H9 (cell line): ENCODE data around the gene KCNN3. TPM values are rescaled to one million over a fixed set of nuclear protein-coding genes. Genes with fewer than 3 reads are reported as not detected.

Experiments used
- DNase-seq: peaks from one replicate; pipeline ENCODE4 v3.0.0-alpha.2; 2017
- H2AFZ ChIP-seq: one replicate; pipeline ENCODE4 v1.6.1; 2013; ENCODE audit warnings: mild to moderate bottlenecking, low read length, control low read depth, moderate library complexity
- H2AK5ac ChIP-seq: 2 replicates; pipeline ENCODE4 v1.6.1; 2013; ENCODE audit warnings: low read length, control low read depth, mixed read lengths; ENCODE audit not compliant: insufficient read length
- H2BK120ac ChIP-seq: one replicate; pipeline ENCODE4 v1.6.1; 2013; ENCODE audit warnings: low read depth, mild to moderate bottlenecking, low read length, control low read depth, inconsistent platforms; ENCODE audit not compliant: poor library complexity, severe bottlenecking
- H2BK12ac ChIP-seq: 2 replicates; pipeline ENCODE4 v1.6.1; 2013; ENCODE audit warnings: low read length, control low read depth, mixed read lengths, low read depth; ENCODE audit not compliant: insufficient read length
- H2BK15ac ChIP-seq: 2 replicates; pipeline ENCODE4 v1.6.1; 2013; ENCODE audit warnings: low read depth, low read length, control low read depth
- H2BK20ac ChIP-seq: one replicate; pipeline ENCODE4 v1.6.1; 2013; ENCODE audit warnings: low read depth, mild to moderate bottlenecking, low read length, control low read depth, inconsistent platforms; ENCODE audit not compliant: poor library complexity, severe bottlenecking
- H2BK5ac ChIP-seq: 2 replicates; pipeline ENCODE4 v1.6.1; 2013; ENCODE audit warnings: low read length, control low read depth, mixed read lengths; ENCODE audit not compliant: insufficient read length
- H3K14ac ChIP-seq: 2 replicates; pipeline ENCODE4 v1.6.1; 2013; ENCODE audit warnings: low read length, control low read depth; ENCODE audit not compliant: insufficient read depth
- H3K18ac ChIP-seq: 2 replicates; pipeline ENCODE4 v1.6.1; 2013; ENCODE audit warnings: low read depth, mild to moderate bottlenecking, mixed read lengths, low read length, control low read depth; ENCODE audit not compliant: insufficient read length
- H3K23ac ChIP-seq: 2 replicates; pipeline ENCODE4 v1.6.1; 2013; ENCODE audit warnings: low read length, control low read depth, mixed read lengths, low read depth; ENCODE audit not compliant: insufficient read length
- H3K23me2 ChIP-seq: 2 replicates; pipeline ENCODE4 v1.6.1; 2013; ENCODE audit warnings: low read depth, mild to moderate bottlenecking, mixed read lengths, low read length, control low read depth; ENCODE audit not compliant: insufficient read length, poor library complexity, severe bottlenecking
- H3K27ac ChIP-seq: 2 replicates; pipeline ENCODE4 v1.5.1; 2013; ENCODE audit warnings: low read length, control low read depth, mixed read lengths, low read depth; ENCODE audit not compliant: insufficient read length
- H3K27me3 ChIP-seq: 2 replicates; pipeline ENCODE4 v1.6.1; 2013; ENCODE audit warnings: low read length, control low read depth, inconsistent platforms; ENCODE audit not compliant: insufficient read depth
- H3K4ac ChIP-seq: 2 replicates; pipeline ENCODE4 v1.6.1; 2013; ENCODE audit warnings: low read depth, mild to moderate bottlenecking, control low read depth, inconsistent platforms, low read length, moderate library complexity
- H3K4me1 ChIP-seq: 2 replicates; pipeline ENCODE4 v1.6.1; 2013; ENCODE audit warnings: low read length, control low read depth, inconsistent platforms; ENCODE audit not compliant: insufficient read depth
- H3K4me2 ChIP-seq: 2 replicates; pipeline ENCODE4 v1.6.1; 2013; ENCODE audit warnings: low read length, control low read depth, mixed read lengths; ENCODE audit not compliant: insufficient read length, insufficient read depth
- H3K56ac ChIP-seq: 2 replicates; pipeline ENCODE4 v1.6.1; 2013; ENCODE audit warnings: low read depth, mild to moderate bottlenecking, mixed read lengths, low read length, control low read depth; ENCODE audit not compliant: insufficient read length
- H3K79me1 ChIP-seq: 2 replicates; pipeline ENCODE4 v1.6.1; 2013; ENCODE audit warnings: low read depth, mild to moderate bottlenecking, moderate library complexity, low read length, control low read depth, inconsistent platforms; ENCODE audit not compliant: insufficient read depth, poor library complexity, severe bottlenecking
- H3K79me2 ChIP-seq: 2 replicates; pipeline ENCODE4 v1.6.1; 2013; ENCODE audit warnings: low read length, control low read depth, inconsistent platforms; ENCODE audit not compliant: insufficient read depth
- H3K9ac ChIP-seq: 2 replicates; pipeline ENCODE4 v1.6.1; 2013; ENCODE audit warnings: low read length, control low read depth, mixed read lengths; ENCODE audit not compliant: insufficient read length; ENCODE audit errors: extremely low read depth
- H3K9me3 ChIP-seq: one replicate; pipeline ENCODE4 v1.6.1; 2013; ENCODE audit warnings: low read depth, low read length, inconsistent platforms; ENCODE audit not compliant: control insufficient read depth
- H3T11ph ChIP-seq: one replicate; pipeline ENCODE4 v1.6.1; 2013; ENCODE audit warnings: mild to moderate bottlenecking, low read length, control low read depth, inconsistent platforms
- H4K20me1 ChIP-seq: one replicate; pipeline ENCODE4 v1.6.1; 2013; ENCODE audit not compliant: control insufficient read depth, insufficient read length, insufficient read depth
- H4K5ac ChIP-seq: 2 replicates; pipeline ENCODE4 v1.6.1; 2013; ENCODE audit warnings: low read depth, mild to moderate bottlenecking, mixed read lengths, low read length, control low read depth; ENCODE audit not compliant: insufficient read length
- H4K8ac ChIP-seq: replicated peaks from 2 replicates; pipeline ENCODE4 v1.6.1; 2013; ENCODE audit warnings: low read length, control low read depth, mixed read lengths, low read depth; ENCODE audit not compliant: insufficient read length
- H4K91ac ChIP-seq: 2 replicates; pipeline ENCODE4 v1.6.1; 2013; ENCODE audit warnings: low read depth, mild to moderate bottlenecking, moderate library complexity, mixed read lengths, low read length, control low read depth; ENCODE audit not compliant: insufficient read length
- H3K27ac Mint-ChIP-seq, 3 experiments: 2 replicates in 2 of 3; 3 replicates in 1 of 3; pipeline ENCODE4 v1.8.0; 2020 to 2021; ENCODE audit warnings: mixed read lengths in 3 of 3, mild to moderate bottlenecking in 1 of 3, moderate library complexity in 1 of 3
- H3K27me3 Mint-ChIP-seq: 2 replicates; pipeline ENCODE4 v1.8.0; 2021; ENCODE audit warnings: low read depth, mild to moderate bottlenecking, moderate library complexity, mixed read lengths
- H3K36me3 Mint-ChIP-seq, 3 experiments: 2 replicates in 2 of 3; 3 replicates in 1 of 3; pipeline ENCODE4 v1.8.0; 2020 to 2021; ENCODE audit warnings: low read depth in 3 of 3, mixed read lengths in 3 of 3; ENCODE audit not compliant: insufficient read depth in 1 of 3
- H3K4me1 Mint-ChIP-seq, 2 experiments: 2 replicates each; pipeline ENCODE4 v1.8.0; 2020; ENCODE audit warnings: mixed read lengths in 2 of 2
- H3K4me3 Mint-ChIP-seq, 2 experiments: 2 replicates in 1 of 2; 3 replicates in 1 of 2; pipeline ENCODE4 v1.8.0; 2020 to 2021; ENCODE audit warnings: mild to moderate bottlenecking in 2 of 2, mixed read lengths in 2 of 2, moderate library complexity in 1 of 2
- H3K9me3 Mint-ChIP-seq, 2 experiments: 2 replicates in 1 of 2; 3 replicates in 1 of 2; pipeline ENCODE4 v1.8.0; 2020; ENCODE audit warnings: mild to moderate bottlenecking in 2 of 2, mixed read lengths in 2 of 2, moderate library complexity in 1 of 2
- CTCF ChIP-seq: fragments of 200-600 bp; sonication (generic); conservative IDR thresholded peaks from 3 replicates; pipeline ENCODE4 v1.8.0; 2021; ENCODE audit warnings: antibody characterized with exemption, mild to moderate bottlenecking
- WGBS: extraction: QIAGEN DNeasy Blood & Tissue Kit; methylation state at CpG from one replicate; pipeline ENCODE4 v1.1.7; 2013; ENCODE audit warnings: missing lambda C conversion rate, low lambda C conversion rate, mixed read lengths; ENCODE audit not compliant: insufficient read length; ENCODE audit errors: extremely low coverage; 5-methylcytosine and 5-hydroxymethylcytosine counted together
- total RNA-seq: library from RNA; stranded (reverse); gene quantifications from 2 replicates; pipeline ENCODE4 v1.2.1, GENCODE V29; 2021

Gene KCNN3
- total RNA-seq, 1 experiment from 2014 or later: 0.83 TPM

GRCh38 chr1:154710106-154710505, 160.0 kb downstream of the KCNN3 start:
- Mint-ChIP-seq H3K36me3 (no peaks in the 10 kb centered on the region), H3K27ac (no peak overlapping the region), H3K27me3 (peaks cover 5% of the 10 kb centered on the region; the same call in 1 of the 2 replicates), H3K9me3 (no peaks in the 10 kb centered on the region), H3K4me3 (no peak overlapping the region), H3K4me1 (peaks cover 9 to 18% of the 10 kb centered on the region in 2 experiments)
- no peak overlapping the region for H4K8ac ChIP-seq
- H2AK5ac ChIP-seq: no peak overlapping the region
- no peak overlapping the region for H3K9ac ChIP-seq
- H3K23ac ChIP-seq: no peak overlapping the region
- no peak overlapping the region for H3K18ac ChIP-seq
- H2BK20ac ChIP-seq: no peak overlapping the region
- no peak overlapping the region for H3K4me2 ChIP-seq
- no peak for DNase-seq
- WGBS: no CpG with 5 or more reads among the region's 6 CpGs
- no peak overlapping the region for H2BK120ac ChIP-seq
- no peaks in the 10 kb centered on the region for H3K79me2 ChIP-seq
- no peak overlapping the region for H3K56ac ChIP-seq
- no peak for TF ChIP-seq CTCF
- H3K27ac ChIP-seq: no peak overlapping the region
- H3K9me3 ChIP-seq: no peaks in the 10 kb centered on the region
- H3K27me3 ChIP-seq: no peaks in the 10 kb centered on the region
- H2AFZ ChIP-seq: no peak overlapping the region
- no peaks in the 10 kb centered on the region for H3K23me2 ChIP-seq
- no peak overlapping the region for H2BK5ac ChIP-seq
- H4K91ac ChIP-seq: no peak overlapping the region
- no peak overlapping the region for H2BK12ac ChIP-seq
- no peak overlapping the region for H3T11ph ChIP-seq
- H4K20me1 ChIP-seq: no peaks in the 10 kb centered on the region
- H2BK15ac ChIP-seq: no peak overlapping the region
- no peaks in the 10 kb centered on the region for H3K79me1 ChIP-seq
- H3K4me1 ChIP-seq: no peaks in the 10 kb centered on the region
- no peak overlapping the region for H3K4ac ChIP-seq
- H3K14ac ChIP-seq: no peak overlapping the region
- H4K5ac ChIP-seq: no peak overlapping the region
